Adipocyte (in vitro differentiated cells): ENCODE data around the gene SLC5A10.

Experiments used
- DNase-seq: peaks from one replicate; pipeline ENCODE4 v3.0.0-alpha.2; 2015; ENCODE audit warnings: low read depth
- H3K27me3 ChIP-seq: replicated peaks from 2 replicates; pipeline ENCODE4 v1.7.0; 2013; ENCODE audit warnings: mild to moderate bottlenecking, low read length, moderate library complexity; ENCODE audit not compliant: control insufficient read depth, insufficient read depth
- H3K36me3 ChIP-seq: 2 replicates; pipeline ENCODE4 v1.7.0; 2013; ENCODE audit warnings: low read length, mild to moderate bottlenecking, moderate library complexity; ENCODE audit not compliant: control insufficient read depth, insufficient read depth, severe bottlenecking
- H3K4me1 ChIP-seq: 2 replicates; pipeline ENCODE4 v1.7.0; 2013; ENCODE audit warnings: mild to moderate bottlenecking, low read length, moderate library complexity; ENCODE audit not compliant: control insufficient read depth, insufficient read depth
- H3K4me3 ChIP-seq: 2 replicates; pipeline ENCODE4 v1.7.0; 2013; ENCODE audit warnings: mild to moderate bottlenecking, low read length, moderate library complexity
- H3K9ac ChIP-seq: 2 replicates; pipeline ENCODE4 v1.7.0; 2013; ENCODE audit warnings: mild to moderate bottlenecking, low read length, moderate library complexity
- H3K9me3 ChIP-seq: 2 replicates; pipeline ENCODE4 v1.7.0; 2013; ENCODE audit warnings: mild to moderate bottlenecking, low read length, moderate library complexity; ENCODE audit not compliant: control insufficient read depth

SLC5A10 gene

DNA sequence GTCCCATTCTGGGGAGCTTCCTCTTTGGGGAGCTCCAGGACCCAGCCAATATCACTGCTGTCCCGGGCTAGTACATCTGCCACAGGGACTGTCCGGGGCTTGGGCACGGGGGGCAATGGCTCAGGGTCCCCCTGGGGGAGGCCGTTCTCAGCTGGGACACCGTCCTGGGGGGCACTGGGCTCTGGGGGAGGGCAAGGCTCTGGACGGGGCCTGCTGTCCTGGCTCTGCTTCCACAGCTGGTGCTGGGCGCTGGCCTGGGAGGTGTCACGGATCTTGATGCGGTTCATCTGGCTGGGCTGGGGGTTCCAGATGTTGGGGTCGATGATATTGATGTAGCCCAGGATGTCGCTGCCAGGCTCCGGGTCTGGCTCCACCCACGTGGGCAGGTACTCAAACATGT is 26.1 kb downstream of the SLC5A10 start:
- no peak overlapping the region for H3K9ac ChIP-seq
- H3K4me1 ChIP-seq = peaks cover 11% of the 10 kb centered on the region
- peaks cover 17% of the 10 kb centered on the region for H3K36me3 ChIP-seq
- no peak overlapping the region for H3K4me3 ChIP-seq
- DNase-seq = no peak
- H3K9me3 ChIP-seq = no peaks in the 10 kb centered on the region
- H3K27me3 ChIP-seq = no peaks in the 10 kb centered on the region

DNA sequence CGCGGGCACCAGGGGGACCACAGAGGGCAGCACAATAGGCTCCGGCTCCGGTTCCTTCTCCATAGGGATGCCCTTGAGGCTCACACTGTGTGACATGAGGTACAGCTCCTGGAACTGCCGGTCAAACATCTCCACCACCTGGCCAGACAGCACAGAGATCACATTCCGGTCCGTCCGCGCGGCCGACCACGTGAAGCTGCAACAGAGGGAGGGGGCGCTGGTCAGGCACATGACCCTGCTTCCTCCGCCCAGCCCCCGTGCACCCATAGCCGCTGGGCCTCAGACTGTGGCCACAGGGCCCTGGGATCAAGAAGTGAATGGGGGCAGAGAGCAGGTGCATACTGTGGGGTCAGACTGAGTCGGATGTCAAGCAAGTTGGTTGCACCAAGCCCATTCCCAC is 26.7 kb downstream of the SLC5A10 start:
- Histone ChIP-seq H3K9me3 (no peaks in the 10 kb centered on the region), H3K36me3 (peaks cover 17% of the 10 kb centered on the region), H3K27me3 (no peaks in the 10 kb centered on the region), H3K9ac (no peak overlapping the region), H3K4me3 (no peak overlapping the region), H3K4me1 (peaks cover 11% of the 10 kb centered on the region)
- no peak for DNase-seq

- Histone ChIP-seq H3K9ac (peak overlapping the region; percentile 80), H3K4me3 (no peak overlapping the region), H3K36me3 (peaks cover 17% of the 10 kb centered on the region), H3K9me3 (no peaks in the 10 kb centered on the region), H3K27me3 (no peaks in the 10 kb centered on the region), H3K4me1 (peaks cover 11% of the 10 kb centered on the region)
- no peak for DNase-seq
These were observed 28.8 kb downstream of the SLC5A10 start for GRCh38 chr17:18980682-18981334.

GRCh38 chr17:18981335-18981641 is 29.3 kb downstream of the SLC5A10 start:
- Histone ChIP-seq H3K9ac (peak overlapping the region; percentile 80), H3K4me1 (peaks cover 11% of the 10 kb centered on the region), H3K36me3 (peaks cover 17% of the 10 kb centered on the region), H3K9me3 (no peaks in the 10 kb centered on the region), H3K27me3 (no peaks in the 10 kb centered on the region), H3K4me3 (no peak overlapping the region)
- no peak for DNase-seq

- no peaks in the 10 kb centered on the region for H3K27me3 ChIP-seq
- H3K4me3 ChIP-seq = no peak overlapping the region
- no peaks in the 10 kb centered on the region for H3K9me3 ChIP-seq
- H3K4me1 ChIP-seq = peaks cover 11% of the 10 kb centered on the region
- peaks cover 17% of the 10 kb centered on the region for H3K36me3 ChIP-seq
- DNase-seq = peak; percentile 73
- H3K9ac ChIP-seq = peak overlapping the region; percentile 80
These were observed 29.9 kb downstream of the SLC5A10 start for GRCh38 chr17:18981642-18982424.

DNA sequence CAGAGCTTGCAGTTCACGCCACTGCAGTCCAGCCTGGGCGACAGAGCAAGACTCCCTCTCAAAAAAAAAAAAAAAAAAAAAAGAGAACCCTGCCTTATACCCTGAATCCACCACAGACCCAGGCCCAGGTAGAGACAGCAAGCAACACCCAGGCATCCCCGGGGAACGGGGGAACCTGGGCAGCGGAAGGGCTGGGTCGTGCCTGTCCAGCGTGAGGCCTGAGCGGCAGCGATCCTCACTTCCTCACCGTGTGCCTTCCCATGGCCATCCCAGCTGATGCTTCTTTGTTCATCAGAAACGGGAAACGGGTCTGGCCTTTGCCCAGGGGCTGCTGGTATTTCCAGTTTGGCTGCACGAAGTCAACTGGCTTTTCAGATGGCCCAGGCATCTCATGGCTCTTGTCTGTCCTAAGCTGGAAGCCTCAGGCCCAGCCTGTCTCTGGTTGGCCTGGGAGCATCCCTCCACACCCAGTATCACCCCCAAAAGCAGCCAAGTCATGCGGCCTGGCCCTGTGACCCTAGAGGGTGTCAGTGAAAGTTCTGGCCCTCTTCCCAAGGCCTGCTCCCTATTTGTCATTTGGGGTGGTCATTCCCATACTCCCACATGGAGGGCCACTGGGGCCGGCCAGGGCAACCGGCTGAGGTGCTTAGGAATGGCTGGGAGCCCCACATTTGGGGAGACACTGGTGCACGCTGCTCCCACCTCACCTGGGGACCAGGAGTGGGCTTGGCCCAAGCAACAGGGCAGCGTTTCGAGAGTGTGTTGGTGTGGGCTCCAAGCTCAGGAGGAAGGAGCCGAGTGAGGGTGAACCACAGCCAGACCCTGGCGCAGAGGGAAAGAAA is 32.5 kb downstream of the SLC5A10 start:
- H3K9me3 ChIP-seq = no peaks in the 10 kb centered on the region
- no peaks in the 10 kb centered on the region for H3K27me3 ChIP-seq
- H3K9ac ChIP-seq = no peak overlapping the region
- no peak overlapping the region for H3K4me3 ChIP-seq
- no peak for DNase-seq
- peaks cover 3% of the 10 kb centered on the region for H3K36me3 ChIP-seq
- H3K4me1 ChIP-seq = peaks cover 11% of the 10 kb centered on the region

- H3K4me3 ChIP-seq = no peak overlapping the region
- H3K27me3 ChIP-seq = no peaks in the 10 kb centered on the region
- peaks cover 3% of the 10 kb centered on the region for H3K36me3 ChIP-seq
- H3K4me1 ChIP-seq = peaks cover 11% of the 10 kb centered on the region
- no peak for DNase-seq
- no peak overlapping the region for H3K9ac ChIP-seq
- no peaks in the 10 kb centered on the region for H3K9me3 ChIP-seq
These were observed 33.5 kb downstream of the SLC5A10 start for GRCh38 chr17:18985475-18985874.

GRCh38 chr17:18986541-18987229 is 34.7 kb downstream of the SLC5A10 start:
- DNase-seq = no peak
- Histone ChIP-seq H3K36me3 (peaks cover 3% of the 10 kb centered on the region), H3K9me3 (no peaks in the 10 kb centered on the region), H3K4me3 (no peak overlapping the region), H3K27me3 (no peaks in the 10 kb centered on the region), H3K9ac (no peak overlapping the region), H3K4me1 (peaks cover 7% of the 10 kb centered on the region)

GRCh38 chr17:18987230-18987610 is 35.3 kb downstream of the SLC5A10 start:
- Histone ChIP-seq H3K27me3 (no peaks in the 10 kb centered on the region), H3K9ac (no peak overlapping the region), H3K9me3 (no peaks in the 10 kb centered on the region), H3K36me3 (peaks cover 3% of the 10 kb centered on the region), H3K4me3 (no peak overlapping the region), H3K4me1 (peaks cover 1% of the 10 kb centered on the region)
- DNase-seq = no peak

DNA sequence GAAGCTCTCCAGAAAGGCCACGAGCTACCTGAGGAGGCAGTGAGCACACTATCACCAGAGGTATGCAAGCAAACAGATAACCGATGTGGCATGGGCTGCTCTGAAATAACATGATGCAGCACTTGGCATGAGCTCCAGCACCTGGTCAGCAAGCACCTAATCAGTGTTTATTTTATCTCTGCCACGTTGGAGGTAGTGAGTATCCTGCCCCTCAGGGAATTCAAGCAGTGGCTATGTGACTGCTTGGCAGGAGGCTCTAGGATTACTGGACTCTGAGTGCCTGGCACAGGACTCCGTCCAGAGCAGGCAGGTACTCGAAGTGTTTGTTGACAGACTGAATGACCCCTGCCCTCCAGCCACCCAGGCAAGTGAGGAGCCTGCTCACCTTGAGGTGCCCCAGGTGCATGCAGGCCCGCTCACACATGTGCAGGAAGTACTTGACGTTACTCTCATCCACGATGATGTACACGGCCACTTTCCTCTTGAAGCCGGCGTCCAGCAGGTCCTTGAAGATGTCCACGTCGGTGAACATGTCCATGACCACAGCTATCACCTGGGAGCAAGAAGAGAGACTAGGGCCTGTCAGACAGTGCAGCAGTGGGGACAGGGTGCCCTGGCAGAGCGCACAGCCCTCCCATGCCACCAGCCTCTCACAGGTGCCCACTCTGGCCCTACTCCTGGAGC is 36.0 kb downstream of the SLC5A10 start:
- H3K4me3 ChIP-seq = no peak overlapping the region
- no peaks in the 10 kb centered on the region for H3K4me1 ChIP-seq
- no peak for DNase-seq
- no peaks in the 10 kb centered on the region for H3K9me3 ChIP-seq
- no peak overlapping the region for H3K9ac ChIP-seq
- H3K36me3 ChIP-seq = peaks cover 3% of the 10 kb centered on the region
- no peaks in the 10 kb centered on the region for H3K27me3 ChIP-seq
